Ectodermal cell (in vitro differentiated cells): ENCODE data around the gene HSPA1A.
A peak's percentile ranks its signal among the peaks of the same experiment; 100 is the strongest.
"Not testable (repeated sequence)": the region's sequence is repeated elsewhere in the genome, so short reads cannot be mapped to it uniquely, and the experiment has no call there.

Experiments
- H3K27ac ChIP-seq: 2 replicates; pipeline ENCODE4 v1.7.0; 2013; ENCODE audit warnings: mild to moderate bottlenecking, low read depth, low read length; ENCODE audit not compliant: insufficient read depth, poor library complexity, severe bottlenecking
- H3K27me3 ChIP-seq: 2 replicates; pipeline ENCODE4 v1.7.0; 2013; ENCODE audit warnings: mild to moderate bottlenecking, low read length; ENCODE audit not compliant: insufficient read depth, control insufficient read depth, poor library complexity, severe bottlenecking
- H3K36me3 ChIP-seq: one replicate; pipeline ENCODE4 v1.7.0; 2013; ENCODE audit warnings: low read length; ENCODE audit not compliant: control insufficient read depth, insufficient read depth
- H3K4me1 ChIP-seq: one replicate; pipeline ENCODE4 v1.7.0; 2013; ENCODE audit warnings: low read length; ENCODE audit not compliant: control insufficient read depth, insufficient read depth
- H3K4me3 ChIP-seq: 2 replicates; pipeline ENCODE4 v1.7.0; 2013; ENCODE audit warnings: low read depth, low read length, control low read depth; ENCODE audit not compliant: insufficient read depth
- H3K9me3 ChIP-seq: 2 replicates; pipeline ENCODE4 v1.7.0; 2013; ENCODE audit warnings: mild to moderate bottlenecking, low read length, moderate library complexity; ENCODE audit not compliant: control insufficient read depth
- WGBS, 2 experiments: methylation state at CpG; one replicate each; pipeline ENCODE4 v1.1.7; 2013; ENCODE audit warnings: missing lambda C conversion rate in 2 of 2; 5-methylcytosine and 5-hydroxymethylcytosine counted together

HSPA1A gene

GRCh38 chr6:31851485-31851832 is 36.1 kb downstream of the HSPA1A start:
- no peak overlapping the region for H3K4me3 ChIP-seq
- no peaks in the 10 kb centered on the region for H3K36me3 ChIP-seq
- H3K27ac ChIP-seq: no peak overlapping the region
- no peaks in the 10 kb centered on the region for H3K27me3 ChIP-seq
- H3K4me1 ChIP-seq: no peaks in the 10 kb centered on the region
- 92 to 94% methylated on average over 2 of the region's 2 CpGs for WGBS, 2 experiments
- H3K9me3 ChIP-seq: no peaks in the 10 kb centered on the region

DNA sequence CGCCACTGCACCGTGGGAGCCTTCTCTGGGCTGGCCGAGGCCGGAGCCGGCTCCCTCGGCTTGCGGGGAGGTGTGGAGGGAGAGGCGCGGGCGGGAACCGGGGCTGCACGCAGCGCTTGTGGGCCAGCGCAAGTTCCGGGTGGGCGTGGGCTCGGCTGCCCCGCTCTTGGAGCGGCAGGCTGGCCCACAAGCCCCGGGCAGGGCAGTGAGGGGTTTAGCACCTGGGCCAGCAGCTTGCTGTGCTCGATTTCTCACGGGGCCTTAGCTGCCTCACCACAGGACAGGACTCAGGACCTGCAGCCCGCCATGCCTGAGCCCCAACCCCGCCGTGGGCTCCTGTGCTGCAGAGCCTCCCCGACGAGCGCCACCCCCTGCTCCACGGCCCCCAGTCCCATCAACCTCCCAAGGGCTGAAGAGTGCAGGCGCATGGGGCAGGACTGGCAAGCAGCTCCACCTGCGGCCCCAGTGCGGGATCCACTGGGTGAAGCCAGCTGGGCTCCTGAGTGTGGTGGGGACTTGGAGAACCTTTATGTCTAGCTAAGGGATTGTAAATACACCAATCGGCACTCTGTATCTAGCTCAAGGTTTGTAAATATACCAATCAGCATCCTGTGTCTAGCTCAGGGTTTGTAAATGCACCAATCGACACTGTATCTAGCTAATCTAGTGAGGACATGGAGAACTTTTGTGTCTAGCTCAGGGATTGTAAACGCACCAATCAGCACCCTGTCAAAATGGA is 36.8 kb downstream of the HSPA1A start:
- H3K4me3 ChIP-seq, H3K4me1 ChIP-seq, H3K36me3 ChIP-seq, H3K9me3 ChIP-seq, H3K27me3 ChIP-seq, H3K27ac ChIP-seq: not testable (repeated sequence)
- WGBS, 2 experiments: 92 to 93% methylated on average over 35 of the region's 35 CpGs

DNA sequence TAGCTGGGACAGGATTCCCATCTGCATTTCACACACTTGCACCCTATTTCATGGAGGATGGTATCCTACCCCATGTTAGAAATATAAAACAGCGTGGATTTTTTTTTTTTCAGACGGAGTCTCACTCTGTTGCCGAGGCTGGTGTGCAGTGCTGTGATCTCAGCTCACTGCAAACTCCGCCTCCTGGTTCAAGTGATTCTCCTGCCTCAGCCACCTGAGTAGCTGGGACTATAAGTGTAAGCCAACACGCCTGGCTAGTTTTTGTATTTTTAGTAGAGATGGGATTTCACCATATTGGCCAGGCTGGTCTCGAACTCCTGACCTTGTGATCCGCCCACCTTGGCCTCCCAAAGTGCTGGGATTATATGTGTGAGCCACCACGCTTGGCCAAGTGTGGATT is 42.4 kb downstream of the HSPA1A start:
- not testable (repeated sequence) for H3K4me3 ChIP-seq, H3K27me3 ChIP-seq, H3K36me3 ChIP-seq, H3K9me3 ChIP-seq, H3K27ac ChIP-seq, H3K4me1 ChIP-seq
- 94 to 96% methylated on average over 8 of the region's 8 CpGs for WGBS, 2 experiments

GRCh38 chr6:31858707-31859106 is 43.4 kb downstream of the HSPA1A start:
- Histone ChIP-seq H3K4me1 (no peaks in the 10 kb centered on the region), H3K36me3 (peaks cover 7% of the 10 kb centered on the region), H3K9me3 (no peaks in the 10 kb centered on the region), H3K4me3 (no peak overlapping the region), H3K27ac (no peak overlapping the region), H3K27me3 (no peaks in the 10 kb centered on the region)
- WGBS, 2 experiments: 94 to 96% methylated on average over 8 of the region's 8 CpGs

DNA sequence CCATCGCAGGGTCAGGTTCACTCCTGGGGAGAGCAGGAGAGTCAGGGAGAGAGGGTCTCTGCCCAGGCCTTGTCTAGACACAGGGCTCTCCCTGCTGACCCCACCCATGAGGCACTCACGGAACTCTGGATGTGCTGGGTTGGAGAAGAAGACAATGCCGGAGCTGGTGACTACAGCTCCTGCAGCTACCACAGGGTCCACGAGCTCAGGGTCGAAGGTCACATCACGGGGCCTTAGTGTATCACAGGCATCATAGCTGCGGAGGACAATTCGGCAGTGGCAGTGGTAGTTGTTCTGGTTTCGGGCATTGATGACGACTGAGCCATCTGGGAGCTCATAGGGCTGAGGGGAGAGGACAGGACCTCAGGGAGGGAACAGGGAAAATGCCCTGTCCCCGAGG is 44.6 kb downstream of the HSPA1A start:
- no peak overlapping the region for H3K27ac ChIP-seq
- H3K36me3 ChIP-seq: peaks cover 7% of the 10 kb centered on the region
- WGBS, 2 experiments: 95 to 97% methylated on average over 11 of the region's 11 CpGs
- no peak overlapping the region for H3K4me3 ChIP-seq
- H3K4me1 ChIP-seq: peaks cover 3% of the 10 kb centered on the region
- no peaks in the 10 kb centered on the region for H3K27me3 ChIP-seq
- H3K9me3 ChIP-seq: no peaks in the 10 kb centered on the region

DNA sequence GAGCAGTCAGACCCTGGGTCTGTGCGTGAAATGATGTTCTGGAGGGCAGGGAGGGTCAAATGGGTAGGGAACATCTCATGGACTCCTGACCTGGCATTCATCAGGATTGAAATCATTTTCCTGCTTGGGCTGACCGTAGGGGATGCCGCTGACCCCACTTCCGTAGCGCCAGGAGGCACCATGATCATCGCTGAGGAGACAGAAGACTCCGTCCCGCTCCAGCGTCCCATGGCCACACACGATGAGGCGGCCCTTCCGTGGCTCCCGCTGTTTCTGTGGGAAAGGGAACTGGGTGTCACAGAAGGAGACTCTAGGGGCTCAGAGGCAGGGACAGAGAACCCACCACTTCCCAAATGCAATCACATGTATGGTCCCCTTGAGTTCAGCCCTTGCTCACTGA is 45.0 kb downstream of the HSPA1A start:
- 95 to 97% methylated on average over 13 of the region's 13 CpGs for WGBS, 2 experiments
- Histone ChIP-seq H3K27me3 (no peaks in the 10 kb centered on the region), H3K27ac (no peak overlapping the region), H3K36me3 (peaks cover 7% of the 10 kb centered on the region), H3K9me3 (no peaks in the 10 kb centered on the region), H3K4me1 (peaks cover 8% of the 10 kb centered on the region), H3K4me3 (no peak overlapping the region)

GRCh38 chr6:31861150-31861549 is 45.8 kb downstream of the HSPA1A start:
- Histone ChIP-seq H3K27ac (no peak overlapping the region), H3K4me1 (peaks cover 9% of the 10 kb centered on the region), H3K9me3 (no peaks in the 10 kb centered on the region), H3K27me3 (no peaks in the 10 kb centered on the region), H3K36me3 (peaks cover 7% of the 10 kb centered on the region), H3K4me3 (no peak overlapping the region)
- WGBS, 2 experiments: 91 to 92% methylated on average over 7 of the region's 7 CpGs

GRCh38 chr6:31861919-31862343 is 46.6 kb downstream of the HSPA1A start:
- H3K27me3 ChIP-seq: no peaks in the 10 kb centered on the region
- H3K36me3 ChIP-seq: peaks cover 7% of the 10 kb centered on the region
- no peaks in the 10 kb centered on the region for H3K9me3 ChIP-seq
- peak overlapping the region; percentile 84 for H3K4me3 ChIP-seq
- peaks cover 9% of the 10 kb centered on the region for H3K4me1 ChIP-seq
- no peak overlapping the region for H3K27ac ChIP-seq
- 62 to 64% methylated on average over 17 of the region's 17 CpGs for WGBS, 2 experiments

GRCh38 chr6:31862344-31863235 is 47.2 kb downstream of the HSPA1A start, which contains the start of gene NEU1:
NEU1 (minus strand) TSS chr6:31862821; CDS start chr6:31862776, 45 bp downstream.
- H3K27me3 ChIP-seq: no peaks in the 10 kb centered on the region
- WGBS, 2 experiments: 1 to 2% methylated on average over 64 of the region's 64 CpGs

GRCh38 chr6:31864123-31864562 is 48.8 kb downstream of the HSPA1A start:
- not testable (repeated sequence) for H3K36me3 ChIP-seq, H3K4me1 ChIP-seq, H3K27me3 ChIP-seq, H3K9me3 ChIP-seq
- Histone ChIP-seq H3K4me3 (peak overlapping the region; percentile 84), H3K27ac (peak overlapping the region; percentile 91)
- WGBS, 2 experiments: 34% methylated on average over 16 of the region's 16 CpGs

More at GRCh38 chr6:31862344-31863235, 47.2 kb downstream of the HSPA1A start, which contains the start of gene NEU1:
- no peaks in the 10 kb centered on the region for H3K9me3 ChIP-seq
- peak within 1 kb of the TSS; percentile 84 for H3K4me3 ChIP-seq
- peak within 1 kb of the TSS; percentile 91 for H3K27ac ChIP-seq
- H3K36me3 ChIP-seq: peaks cover 7% of the 10 kb centered on the region
- peaks cover 9% of the 10 kb centered on the region for H3K4me1 ChIP-seq
